PC-3 (cell line): ENCODE results near the gene CCSER2.

Experiments used
- CTCF ChIP-seq: fragments of 300-600 bp; sonication (generic); conservative IDR thresholded peaks from 2 replicates; pipeline ENCODE4 v1.5.1; 2017; ENCODE audit warnings: antibody characterized with exemption, low read depth, mild to moderate bottlenecking, low read length
- EZH2phosphoT487 ChIP-seq: fragments of 300-600 bp; sonication (generic); IDR thresholded peaks from 2 replicates; pipeline ENCODE4 v1.6.1; 2018; ENCODE audit warnings: mild to moderate bottlenecking, antibody characterized with exemption, low read length, borderline replicate concordance

DNA sequence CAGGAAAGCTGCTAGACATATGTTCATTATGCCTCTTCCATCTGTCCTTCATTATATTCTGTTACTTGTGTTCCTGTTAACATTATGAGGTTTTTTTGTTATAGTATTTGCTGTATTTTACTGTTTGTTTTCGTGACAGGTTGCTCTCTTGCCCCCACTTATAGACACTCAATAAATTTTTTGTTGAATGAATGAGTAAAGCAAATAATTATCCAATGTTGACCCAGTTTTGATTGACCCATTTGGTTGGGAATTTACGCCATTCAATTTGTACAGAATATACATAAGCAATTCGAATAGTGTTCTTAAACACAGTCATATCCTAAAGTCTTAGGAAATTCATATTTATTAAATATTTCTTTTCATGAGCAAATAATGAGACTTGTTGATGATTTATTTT, 11.8 kb downstream of the CCSER2 start:
- TF ChIP-seq CTCF (no peak), EZH2phosphoT487 (no peak)
